H1 (cell line): ENCODE results near the gene MEIOB.

ENCODE experiments used
- CTCF ChIP-seq, 3 experiments: IDR thresholded peaks; 1 replicate in 2 of 3; 2 replicates in 1 of 3; pipeline versions ENCODE4 v1.5.1 to v1.6.1; 2011; ENCODE audit warnings: low read length in 3 of 3, mild to moderate bottlenecking in 3 of 3, inconsistent platforms in 2 of 3, low read depth in 1 of 3, moderate library complexity in 1 of 3; ENCODE audit not compliant: insufficient read depth in 1 of 3; ENCODE audit errors: control extremely low read depth in 1 of 3
- USF2 ChIP-seq: IDR thresholded peaks from 2 replicates; pipeline ENCODE4 v1.6.1; 2011; ENCODE audit warnings: low read length, improper control_type of control experiment

GRCh38 chr16:1786242-1787055, 85.5 kb downstream of the MEIOB start:
- TF ChIP-seq CTCF (IDR thresholded peaks at IDR 0.05; ENCODE audit: control extremely low read depth in 1 of 3, insufficient read depth in 1 of 3, low read depth in 1 of 3, low read length in 3 of 3): peak; percentile 9 to 62 (median 36); a peak in 3 of 4 replicates
- no peak for TF ChIP-seq USF2
